ENCODE results near the gene FOXA1. TPM values are rescaled to one million over a fixed set of nuclear protein-coding genes. Genes with fewer than 3 reads are reported as not detected.

The FOXA1 gene
- total and polyA plus RNA-seq, 7 experiments from 2014 or later: not detected

DNA sequence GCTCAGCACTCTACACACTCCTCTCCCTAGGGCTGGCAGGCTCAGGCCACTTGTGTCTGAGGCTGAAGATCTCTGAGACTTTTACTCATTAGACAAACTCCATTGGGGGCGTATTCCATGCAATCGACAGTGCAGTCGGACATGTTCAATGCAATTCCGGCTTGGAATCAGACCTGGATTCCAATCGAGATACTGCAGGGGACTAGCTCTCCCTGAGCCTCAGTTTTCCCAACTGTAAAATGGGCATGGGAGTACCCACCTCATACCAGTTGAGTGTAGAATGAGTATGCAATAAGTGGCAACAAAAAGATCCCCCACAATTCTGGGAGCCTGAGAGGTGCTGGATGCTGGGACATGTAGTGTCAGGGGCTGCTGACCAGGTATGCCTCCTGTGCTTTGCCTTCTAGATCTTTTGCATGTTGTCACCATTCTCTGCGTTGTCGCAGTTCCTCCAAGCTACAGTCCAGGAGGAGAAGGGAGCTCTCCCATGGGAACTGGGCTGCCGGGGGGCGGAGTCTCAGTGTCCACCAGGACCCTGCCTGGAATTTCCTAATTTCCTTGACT is 8.7 kb upstream of the FOXA1 start:
- H3K4me1 ChIP-seq (ENCODE audit: control insufficient read depth in 2 of 2, insufficient read depth in 2 of 2, low read length in 2 of 2): no peaks in the 10 kb centered on the region
- H3K4me3 Mint-ChIP-seq: no peak overlapping the region
- H3K36me3 ChIP-seq (ENCODE audit: control insufficient read depth in 2 of 3, insufficient read depth in 3 of 3, low read length in 3 of 3): no peaks in the 10 kb centered on the region
- no peak overlapping the region for H3K27ac Mint-ChIP-seq
- H3K4me1 Mint-ChIP-seq: peaks cover 0 to 23% (median 12%) of the 10 kb centered on the region in 7 donors
- ChIA-PET CTCF (no interaction called here), POLR2A (no interaction called here)
- DNase-seq: no peak
- peaks cover 0 to 4% (median 0%) of the 10 kb centered on the region in 5 donors for H3K36me3 Mint-ChIP-seq
- no peak overlapping the region for H3K27ac ChIP-seq (ENCODE audit: low read depth, low read length)
- H3K9me3 ChIP-seq (ENCODE audit: control insufficient read depth in 2 of 3, low read length in 3 of 3): no peaks in the 10 kb centered on the region
- H3K27me3 Mint-ChIP-seq: peaks cover 35 to 63% (median 60%) of the 10 kb centered on the region in 5 donors
- peaks cover 0 to 40% (median 10%) of the 10 kb centered on the region in 11 donors for H3K9me3 Mint-ChIP-seq
- H3K4me3 ChIP-seq (ENCODE audit: low read length): no peak overlapping the region
- intact Hi-C loops (cut with micrococcal nuclease): no loop called here
- no peak for ATAC-seq
- H3K27me3 ChIP-seq (ENCODE audit: control insufficient read depth in 2 of 2, insufficient read depth in 2 of 2, low read length in 2 of 2): peaks cover 10 to 11% of the 10 kb centered on the region in 2 donors

GRCh38 chr14:37602605-37603453 is 7.8 kb upstream of the FOXA1 start:
- H3K4me1 Mint-ChIP-seq: peaks cover 0 to 25% (median 13%) of the 10 kb centered on the region in 7 donors
- H3K4me3 Mint-ChIP-seq: no peak overlapping the region
- peaks cover 0 to 4% (median 0%) of the 10 kb centered on the region in 5 donors for H3K36me3 Mint-ChIP-seq
- peaks cover 43 to 68% (median 66%) of the 10 kb centered on the region in 5 donors for H3K27me3 Mint-ChIP-seq
- CTCF ChIA-PET: no interaction called here
- Histone ChIP-seq H3K9me3 (ENCODE audit: control insufficient read depth in 2 of 3, low read length in 3 of 3) (no peaks in the 10 kb centered on the region), H3K27me3 (ENCODE audit: control insufficient read depth in 2 of 2, insufficient read depth in 2 of 2, low read length in 2 of 2) (peaks cover 11 to 12% of the 10 kb centered on the region in 2 donors), H3K4me3 (ENCODE audit: low read length) (no peak overlapping the region), H3K4me1 (ENCODE audit: control insufficient read depth in 2 of 2, insufficient read depth in 2 of 2, low read length in 2 of 2) (no peaks in the 10 kb centered on the region), H3K36me3 (ENCODE audit: control insufficient read depth in 2 of 3, insufficient read depth in 3 of 3, low read length in 3 of 3) (no peaks in the 10 kb centered on the region), H3K27ac (ENCODE audit: low read depth, low read length) (no peak overlapping the region)
- intact Hi-C loops (cut with micrococcal nuclease): no loop called here
- H3K9me3 Mint-ChIP-seq: peaks cover 0 to 44% (median 10%) of the 10 kb centered on the region in 11 donors
- no peak for DNase-seq
- no peak for ATAC-seq
- POLR2A ChIA-PET: no interaction called here
- H3K27ac Mint-ChIP-seq: no peak overlapping the region

GRCh38 chr14:37601865-37602264 is 6.8 kb upstream of the FOXA1 start:
- H3K9me3 ChIP-seq (ENCODE audit: control insufficient read depth in 2 of 3, low read length in 3 of 3): no peaks in the 10 kb centered on the region
- ChIA-PET POLR2A (no interaction called here), CTCF (no interaction called here)
- peaks cover 11 to 22% of the 10 kb centered on the region in 2 donors for H3K27me3 ChIP-seq (ENCODE audit: control insufficient read depth in 2 of 2, insufficient read depth in 2 of 2, low read length in 2 of 2)
- no peaks in the 10 kb centered on the region for H3K4me1 ChIP-seq (ENCODE audit: control insufficient read depth in 2 of 2, insufficient read depth in 2 of 2, low read length in 2 of 2)
- H3K27me3 Mint-ChIP-seq: peaks cover 53 to 78% (median 73%) of the 10 kb centered on the region in 5 donors
- peaks cover 0 to 5% (median 3%) of the 10 kb centered on the region in 5 donors for H3K36me3 Mint-ChIP-seq
- H3K4me3 ChIP-seq (ENCODE audit: low read length): no peak overlapping the region
- ATAC-seq: no peak
- intact Hi-C loops (cut with micrococcal nuclease): no loop called here
- H3K9me3 Mint-ChIP-seq: peaks cover 0 to 53% (median 10%) of the 10 kb centered on the region in 11 donors
- peaks cover 0 to 32% (median 13%) of the 10 kb centered on the region in 7 donors for H3K4me1 Mint-ChIP-seq
- H3K27ac Mint-ChIP-seq: no peak overlapping the region
- H3K36me3 ChIP-seq (ENCODE audit: control insufficient read depth in 2 of 3, insufficient read depth in 3 of 3, low read length in 3 of 3): no peaks in the 10 kb centered on the region
- H3K4me3 Mint-ChIP-seq: no peak overlapping the region
- DNase-seq: no peak
- H3K27ac ChIP-seq (ENCODE audit: low read depth, low read length): no peak overlapping the region

- no peaks in the 10 kb centered on the region for H3K4me1 ChIP-seq (ENCODE audit: control insufficient read depth in 2 of 2, insufficient read depth in 2 of 2, low read length in 2 of 2)
- Mint-ChIP-seq H3K4me3 (peak overlapping the region in 2 of 10 donors; percentile 40 to 68), H3K36me3 (peaks cover 0 to 5% (median 3%) of the 10 kb centered on the region in 5 donors), H3K27me3 (peaks cover 60 to 80% (median 76%) of the 10 kb centered on the region in 5 donors), H3K9me3 (peaks cover 0 to 61% (median 10%) of the 10 kb centered on the region in 11 donors), H3K27ac (peak overlapping the region in 1 of 9 donors; percentile 52), H3K4me1 (peaks cover 3 to 39% (median 20%) of the 10 kb centered on the region in 7 donors)
- H3K4me3 ChIP-seq (ENCODE audit: low read length): no peak overlapping the region
- no peaks in the 10 kb centered on the region for H3K9me3 ChIP-seq (ENCODE audit: control insufficient read depth in 2 of 3, low read length in 3 of 3)
- ChIA-PET CTCF (no interaction called here), POLR2A (no interaction called here)
- ATAC-seq (no peak), DNase-seq (no peak)
- intact Hi-C loops (cut with micrococcal nuclease): no loop called here
- no peaks in the 10 kb centered on the region for H3K36me3 ChIP-seq (ENCODE audit: control insufficient read depth in 2 of 3, insufficient read depth in 3 of 3, low read length in 3 of 3)
- no peak overlapping the region for H3K27ac ChIP-seq (ENCODE audit: low read depth, low read length)
- peaks cover 11 to 24% of the 10 kb centered on the region in 2 donors for H3K27me3 ChIP-seq (ENCODE audit: control insufficient read depth in 2 of 2, insufficient read depth in 2 of 2, low read length in 2 of 2)
Observed at GRCh38 chr14:37600880-37601741, 6.1 kb upstream of the FOXA1 start.

- Mint-ChIP-seq H3K27ac (no peak overlapping the region), H3K9me3 (peaks cover 0 to 56% (median 12%) of the 10 kb centered on the region in 11 donors), H3K27me3 (peaks cover 68 to 77% (median 76%) of the 10 kb centered on the region in 5 donors), H3K4me3 (peak overlapping the region in 8 of 10 donors; percentile 26 to 82 (median 58)), H3K36me3 (peaks cover 0 to 5% (median 3%) of the 10 kb centered on the region in 5 donors), H3K4me1 (peaks cover 3 to 46% (median 26%) of the 10 kb centered on the region in 7 donors)
- no peak overlapping the region for H3K4me3 ChIP-seq (ENCODE audit: low read length)
- no peak for DNase-seq
- ChIA-PET POLR2A (no interaction called here), CTCF (no interaction called here)
- peaks cover 11 to 27% of the 10 kb centered on the region in 2 donors for H3K27me3 ChIP-seq (ENCODE audit: control insufficient read depth in 2 of 2, insufficient read depth in 2 of 2, low read length in 2 of 2)
- H3K36me3 ChIP-seq (ENCODE audit: control insufficient read depth in 2 of 3, insufficient read depth in 3 of 3, low read length in 3 of 3): no peaks in the 10 kb centered on the region
- intact Hi-C loops (cut with micrococcal nuclease): loop anchor here in 1 of 2 donors (5.0 to 10.0 kb wide), 3 partner anchors 275 to 1077 kb away; partner anchors contain the start of genes NKX2-1 and PAX9
- no peak for ATAC-seq
- no peaks in the 10 kb centered on the region for H3K4me1 ChIP-seq (ENCODE audit: control insufficient read depth in 2 of 2, insufficient read depth in 2 of 2, low read length in 2 of 2)
- H3K27ac ChIP-seq (ENCODE audit: low read depth, low read length): no peak overlapping the region
- no peaks in the 10 kb centered on the region for H3K9me3 ChIP-seq (ENCODE audit: control insufficient read depth in 2 of 3, low read length in 3 of 3)
Observed at GRCh38 chr14:37599507-37600368, 4.7 kb upstream of the FOXA1 start.
